Epithelial cell of proximal tubule (primary cell): ENCODE data around the gene LRMDA. TPM values are rescaled to one million over a fixed set of nuclear protein-coding genes. Genes with fewer than 3 reads are reported as not detected.

Experiments
- DNase-seq: peaks from one replicate; pipeline ENCODE4 v3.0.0-alpha.2; 2011; ENCODE audit warnings: low read depth
- H3K4me3 ChIP-seq: 2 replicates; pipeline ENCODE4 v1.5.1; 2011; ENCODE audit warnings: low read depth, mild to moderate bottlenecking, low read length
- CTCF ChIP-seq: conservative IDR thresholded peaks from 2 replicates; pipeline ENCODE4 v1.5.1; 2012; ENCODE audit warnings: low read depth, mild to moderate bottlenecking, low read length
- total RNA-seq: library from RNA; depleted of rRNA; stranded (reverse); fragments of >200 nt; gene quantifications from 2 replicates; pipeline ENCODE4 v1.2.3, GENCODE V29; 2015

LRMDA gene
- total RNA-seq, 1 donor from 2014 or later: 0.75 TPM

DNA sequence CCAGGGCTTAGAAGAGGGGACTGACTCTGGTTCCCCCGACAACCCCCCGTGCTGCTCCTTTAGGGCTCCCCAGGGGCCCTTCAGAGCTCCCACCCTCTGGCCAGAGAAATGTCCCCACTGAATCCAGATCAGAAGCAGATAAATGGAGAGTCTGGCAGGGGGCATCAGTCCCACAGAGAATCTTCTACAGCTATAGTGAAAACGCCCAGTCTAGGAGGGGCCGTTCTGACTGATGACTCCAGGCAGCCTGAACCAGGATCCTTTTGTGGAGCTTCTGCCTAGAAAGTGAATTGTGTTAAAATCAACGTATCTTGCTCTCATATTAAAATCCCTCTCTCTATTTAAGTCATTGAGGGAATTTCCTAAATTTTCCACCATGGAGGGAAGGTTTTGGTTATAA lies 471.4 kb downstream of the LRMDA start:
- TF ChIP-seq CTCF: no peak
- DNase-seq: no peak
- H3K4me3 ChIP-seq: no peak overlapping the region

- no peak for DNase-seq
- H3K4me3 ChIP-seq: no peak overlapping the region
- no peak for TF ChIP-seq CTCF
These were observed 473.3 kb downstream of the LRMDA start for GRCh38 chr10:75904499-75905283.

DNA sequence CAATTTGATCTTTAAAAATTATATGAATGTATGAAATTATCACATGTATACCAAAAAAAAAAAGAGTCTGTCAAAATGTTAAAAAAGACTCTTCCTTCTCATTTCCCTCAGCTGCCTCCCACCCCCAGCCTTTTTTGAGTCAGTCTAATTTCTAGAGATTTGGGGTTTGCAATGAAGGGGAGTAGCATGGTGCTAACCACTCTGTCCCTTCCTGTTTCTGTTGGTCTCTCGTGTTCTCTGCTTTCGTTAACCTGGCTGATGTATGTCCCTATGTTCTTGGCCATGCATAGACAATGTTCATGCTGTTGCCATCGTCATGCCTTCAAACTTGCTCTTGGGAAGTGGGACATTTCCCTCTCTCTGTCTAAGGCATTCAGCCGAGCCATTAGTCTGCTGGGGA lies 474.1 kb downstream of the LRMDA start:
- no peak overlapping the region for H3K4me3 ChIP-seq
- no peak for DNase-seq
- TF ChIP-seq CTCF: no peak

DNA sequence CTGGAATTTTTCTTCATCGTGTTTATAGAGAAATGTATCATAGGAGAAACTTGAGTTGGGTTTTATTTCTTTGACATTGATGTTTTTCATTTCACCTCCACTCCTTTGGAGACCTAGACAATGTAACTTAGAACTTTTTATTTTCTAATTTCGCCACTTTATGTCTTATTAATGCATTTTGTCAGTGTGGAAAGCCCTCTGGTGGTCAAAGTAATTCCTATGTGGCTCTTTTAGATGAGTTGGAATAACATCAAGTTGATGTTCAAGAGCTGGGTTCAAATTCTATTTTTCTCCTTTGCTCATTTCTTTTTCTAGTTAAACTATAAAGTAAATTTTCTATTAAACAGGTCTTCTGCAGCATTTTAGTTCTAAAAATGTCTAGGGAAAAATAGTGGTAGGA lies 478.6 kb downstream of the LRMDA start:
- DNase-seq: no peak
- H3K4me3 ChIP-seq: no peak overlapping the region
- TF ChIP-seq CTCF: peak; percentile 69

DNA sequence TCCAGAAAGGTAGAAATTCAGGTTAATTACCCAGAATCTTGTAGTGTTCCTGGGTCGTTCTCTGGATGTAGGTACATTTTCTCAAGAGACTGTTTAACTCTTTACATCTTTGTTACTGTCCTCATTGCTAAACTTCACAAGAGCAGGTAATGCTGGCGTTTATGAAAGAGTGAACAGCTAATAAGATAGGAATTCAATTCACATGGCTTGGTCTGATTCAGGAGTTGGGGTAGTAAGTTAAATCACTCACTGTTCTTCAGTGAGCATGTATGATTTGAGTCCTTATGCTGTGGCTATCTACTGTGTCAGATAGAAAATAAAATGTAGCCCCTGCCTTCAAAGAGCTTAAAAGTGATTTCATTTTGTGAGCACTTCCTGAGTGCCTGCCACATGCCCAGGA lies 480.0 kb downstream of the LRMDA start:
- no peak for DNase-seq
- no peak overlapping the region for H3K4me3 ChIP-seq
- TF ChIP-seq CTCF: no peak

GRCh38 chr10:75916906-75917305 lies 485.5 kb downstream of the LRMDA start:
- no peak for DNase-seq
- no peak for TF ChIP-seq CTCF

DNA sequence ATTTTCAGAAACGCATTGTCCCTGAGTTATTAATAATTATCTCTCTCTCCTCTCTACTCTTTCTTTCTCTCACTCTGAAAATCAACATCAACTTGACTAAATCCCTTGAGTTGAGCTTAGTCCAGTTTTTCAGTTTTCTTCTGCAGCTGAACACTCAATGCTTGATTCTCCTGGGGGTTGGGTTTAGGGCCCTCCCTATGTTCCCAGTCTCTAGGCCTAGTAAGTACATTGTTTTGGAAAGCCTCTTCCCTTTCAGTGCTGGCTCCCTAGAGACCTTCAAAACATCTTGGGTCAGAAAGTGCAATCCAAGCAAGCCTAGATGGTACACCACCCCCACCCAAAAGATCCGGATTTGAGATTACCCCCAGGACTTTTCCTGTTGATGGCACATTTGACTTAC lies 488.5 kb downstream of the LRMDA start:
- no peak overlapping the region for H3K4me3 ChIP-seq
- DNase-seq: no peak
- no peak for TF ChIP-seq CTCF

More at GRCh38 chr10:75916906-75917305, 485.5 kb downstream of the LRMDA start:
- no peak overlapping the region for H3K4me3 ChIP-seq
